SK-N-SH (cell line): ENCODE results near the gene ACOT7. TPM values are rescaled to one million over a fixed set of nuclear protein-coding genes. Genes with fewer than 3 reads are reported as not detected.

ENCODE experiments used
- CTCF ChIA-PET: fragments of 300-600, 350-600 bp; formaldehyde crosslinking; extraction: SDS; loops from one replicate; lab custom pipeline; 2021; lab: Yijun Ruan, JAX
- POLR2A ChIA-PET: fragments of 350-600 bp; sonication (Branson Sonifier 250); formaldehyde crosslinking; extraction: SDS; loops from one replicate; lab custom pipeline; 2020; ENCODE audit warnings: antibody characterized with exemption, inconsistent platforms; lab: Yijun Ruan, JAX
- DNase-seq: peaks from one replicate; pipeline ENCODE4 v3.0.0; 2012
- H2AFZ ChIP-seq: fragments of 200-600 bp; sonication (generic); 2 replicates; pipeline ENCODE4 v1.8.1; 2016; ENCODE audit warnings: antibody characterized with exemption, mild to moderate bottlenecking, low read depth
- H3F3A ChIP-seq: fragments of 200-600 bp; sonication (generic); replicated peaks from 2 replicates; pipeline ENCODE3; 2016; ENCODE audit warnings: antibody characterized with exemption, mild to moderate bottlenecking; ENCODE audit not compliant: insufficient read depth
- H3K27ac ChIP-seq, 2 experiments: fragments of 200-500 bp in 1 of 2; fragments of 200-600 bp in 1 of 2; sonication (Bioruptor generic) in 1 of 2; sonication (generic), shearing (Covaris generic) in 1 of 2; 2 replicates each; pipeline versions ENCODE4 v1.5.1 to v1.6.1; 2014 to 2016; ENCODE audit warnings: low read depth in 2 of 2, inconsistent platforms in 1 of 2, low read length in 1 of 2, mild to moderate bottlenecking in 1 of 2, mixed read lengths in 1 of 2
- H3K27me3 ChIP-seq: fragments of 200-600 bp; sonication (generic), shearing (Covaris generic); 2 replicates; pipeline ENCODE4 v1.6.1; 2016; ENCODE audit warnings: mixed run types; ENCODE audit not compliant: insufficient read depth
- H3K36me3 ChIP-seq, 2 experiments: fragments of 200-500 bp in 1 of 2; fragments of 200-600 bp in 1 of 2; sonication (Bioruptor generic) in 1 of 2; sonication (generic) in 1 of 2; replicated peaks in 1 of 2; 2 replicates each; pipeline versions ENCODE3 to v1.5.1; 2014 to 2016; ENCODE audit warnings: low read length in 1 of 2, mild to moderate bottlenecking in 1 of 2; ENCODE audit not compliant: insufficient read depth in 2 of 2, control insufficient read depth in 1 of 2
- H3K4me1 ChIP-seq, 2 experiments: fragments of 200-500 bp in 1 of 2; fragments of 200-600 bp in 1 of 2; sonication (Bioruptor generic) in 1 of 2; sonication (generic), shearing (Covaris generic) in 1 of 2; 2 replicates each; pipeline versions ENCODE4 v1.5.1 to v1.6.1; 2014 to 2016; ENCODE audit warnings: low read depth in 1 of 2, low read length in 1 of 2, mixed run types in 1 of 2; ENCODE audit not compliant: insufficient read depth in 2 of 2, control insufficient read depth in 1 of 2
- H3K4me2 ChIP-seq: fragments of 200-600 bp; sonication (generic), shearing (Covaris generic); 2 replicates; pipeline ENCODE4 v1.6.1; 2017; ENCODE audit warnings: mixed run types
- H3K4me3 ChIP-seq, 2 experiments: fragments of 200-500 bp in 1 of 2; fragments of 200-600 bp in 1 of 2; sonication (Bioruptor generic) in 1 of 2; sonication (generic), shearing (Covaris generic) in 1 of 2; 2 replicates each; pipeline versions ENCODE4 v1.5.1 to v1.8.1; 2014 to 2016; ENCODE audit warnings: low read depth in 2 of 2, inconsistent platforms in 1 of 2, low read length in 1 of 2, mild to moderate bottlenecking in 1 of 2, mixed read lengths in 1 of 2, moderate library complexity in 1 of 2
- H3K79me2 ChIP-seq: fragments of 200-600 bp; sonication (generic); 2 replicates; pipeline ENCODE4 v1.8.1; 2017; ENCODE audit warnings: mild to moderate bottlenecking; ENCODE audit not compliant: insufficient read depth
- H3K9ac ChIP-seq: fragments of 200-600 bp; sonication (generic); 2 replicates; pipeline ENCODE4 v1.6.1; 2017; ENCODE audit warnings: mixed run types
- H3K9me2 ChIP-seq: fragments of 200-600 bp; sonication (generic); 2 replicates; pipeline ENCODE4 v1.6.1; 2017; ENCODE audit warnings: mixed run types
- H3K9me3 ChIP-seq: fragments of 200-600 bp; sonication (generic); 2 replicates; pipeline ENCODE4 v1.6.1; 2017; ENCODE audit warnings: mixed run types, mild to moderate bottlenecking, moderate library complexity
- H4K20me1 ChIP-seq: fragments of 200-600 bp; sonication (generic); 2 replicates; pipeline ENCODE4 v1.6.1; 2017; ENCODE audit warnings: mild to moderate bottlenecking, mixed run types; ENCODE audit not compliant: insufficient read depth
- EP300 ChIP-seq, 2 experiments: IDR thresholded peaks; 2 replicates each; pipeline versions ENCODE4 v1.4.0 to v1.6.1; 2012; ENCODE audit warnings: borderline replicate concordance in 1 of 2, low read depth in 1 of 2, low read length in 1 of 2
- EZH2phosphoT487 ChIP-seq: fragments of 200-600 bp; sonication (generic); IDR thresholded peaks from 2 replicates; pipeline ENCODE4 v1.6.1; 2017; ENCODE audit warnings: low read depth, mixed run types, mild to moderate bottlenecking, antibody characterized with exemption, moderate library complexity, borderline replicate concordance
- FOXM1 ChIP-seq: IDR thresholded peaks from 2 replicates; pipeline ENCODE4 v1.4.0; 2012; ENCODE audit warnings: low read depth, mild to moderate bottlenecking
- GABPA ChIP-seq: IDR thresholded peaks from 2 replicates; pipeline ENCODE4 v1.4.0; 2012; ENCODE audit warnings: low read depth, mild to moderate bottlenecking
- MEF2A ChIP-seq: IDR thresholded peaks from 2 replicates; pipeline ENCODE4 v1.4.0; 2012; ENCODE audit warnings: low read depth, borderline replicate concordance
- NFIC ChIP-seq: IDR thresholded peaks from 2 replicates; pipeline ENCODE4 v1.4.0; 2012; ENCODE audit warnings: borderline replicate concordance
- PBX3 ChIP-seq: IDR thresholded peaks from 2 replicates; pipeline ENCODE4; 2012
- POLR2AphosphoS5 ChIP-seq: IDR thresholded peaks from 2 replicates; pipeline ENCODE4 v1.6.1; 2012; ENCODE audit warnings: low read depth, low read length
- RAD21 ChIP-seq: IDR thresholded peaks from 2 replicates; pipeline ENCODE4 v1.6.1; 2012; ENCODE audit warnings: mild to moderate bottlenecking, low read length
- REST ChIP-seq: IDR thresholded peaks from 2 replicates; pipeline ENCODE4 v1.6.1; 2012; ENCODE audit warnings: mild to moderate bottlenecking, low read depth, low read length, moderate library complexity
- SIN3A ChIP-seq: IDR thresholded peaks from 2 replicates; pipeline ENCODE4 v1.6.1; 2012; ENCODE audit warnings: low read depth, mild to moderate bottlenecking, low read length, moderate library complexity, borderline replicate concordance
- TAF1 ChIP-seq: IDR thresholded peaks from 2 replicates; pipeline ENCODE4 v1.6.1; 2012; ENCODE audit warnings: low read depth, mild to moderate bottlenecking, low read length, moderate library complexity, borderline replicate concordance
- TCF12 ChIP-seq: IDR thresholded peaks from 2 replicates; pipeline ENCODE4 v1.4.0; 2012
- WGBS: methylation state at CpG from one replicate; pipeline ENCODE4 v1.1.6; 2017; ENCODE audit warnings: low lambda C conversion rate; 5-methylcytosine and 5-hydroxymethylcytosine counted together
- polyA plus RNA-seq, 3 experiments: library from polyadenylated mRNA; depleted of rRNA; stranded (reverse); fragments of >200 nt; gene quantifications; 2 replicates each; pipeline ENCODE4 v1.2.3, GENCODE V29; 2012
- TF ChIP-seq, protein P1 (sequence below): fragments of 150-350 bp; IDR thresholded peaks from 2 replicates; pipeline ENCODE4 v1.6.1; 2017; ENCODE audit warnings: antibody characterized with exemption, low read length, low read depth, borderline replicate concordance
- TF ChIP-seq, protein P2 (sequence below): fragments of 150-350 bp; IDR thresholded peaks from 2 replicates; pipeline ENCODE4 v1.6.1; 2016; ENCODE audit warnings: mild to moderate bottlenecking, low read depth, low read length
- TF ChIP-seq, protein P3 (sequence below): IDR thresholded peaks from 2 replicates; pipeline ENCODE4 v1.4.0; 2012; ENCODE audit warnings: low read depth, borderline replicate concordance

Gene ACOT7
- polyA plus RNA-seq, 1 of the 3 experiments (the other 2 are of a cell fraction) = 289 TPM

DNA sequence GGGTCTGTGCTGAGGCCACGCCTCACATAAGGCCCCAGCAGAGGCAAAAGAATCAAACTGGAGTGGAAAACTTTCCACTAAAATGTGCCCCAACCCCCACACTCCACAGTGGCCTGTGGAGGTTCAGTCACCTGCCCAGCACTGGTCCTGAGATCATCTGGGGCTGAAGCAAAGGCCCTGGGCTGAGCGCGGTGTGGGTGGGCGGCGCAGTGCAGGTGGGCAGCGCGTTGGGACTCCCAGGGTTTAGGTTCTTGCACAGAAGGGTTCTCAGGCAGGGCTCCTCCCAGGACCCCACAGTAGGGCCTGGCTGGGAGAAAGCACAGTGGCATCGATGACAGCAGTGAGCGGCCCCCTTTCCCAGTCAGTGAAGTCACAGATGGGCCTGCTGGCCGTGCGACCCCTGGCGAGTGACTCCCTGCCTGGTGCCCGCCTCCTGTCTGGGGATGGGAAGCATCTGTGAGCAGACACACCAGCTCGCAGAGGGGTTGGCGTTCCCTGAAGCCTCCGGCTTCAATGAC is 118.9 kb downstream of the ACOT7 start:
- Histone ChIP-seq H3K4me2 (no peak overlapping the region), H4K20me1 (peaks cover 10% of the 10 kb centered on the region; the same call in 1 of the 2 replicates), H3K27ac (no peak overlapping the region), H2AFZ (no peak overlapping the region), H3K9me3 (no peaks in the 10 kb centered on the region), H3K4me3 (no peak overlapping the region), H3K27me3 (no peaks in the 10 kb centered on the region), H3K9ac (no peak overlapping the region)
- 70% methylated on average over 2 of the region's 16 CpGs for WGBS
- no peak for DNase-seq
- POLR2A ChIA-PET = no interaction called here
- TF ChIP-seq PBX3 (no peak), MEF2A (no peak), TAF1 (no peak), POLR2AphosphoS5 (no peak), RAD21 (no peak), EZH2phosphoT487 (no peak)
- TF ChIP-seq, protein P1, sequence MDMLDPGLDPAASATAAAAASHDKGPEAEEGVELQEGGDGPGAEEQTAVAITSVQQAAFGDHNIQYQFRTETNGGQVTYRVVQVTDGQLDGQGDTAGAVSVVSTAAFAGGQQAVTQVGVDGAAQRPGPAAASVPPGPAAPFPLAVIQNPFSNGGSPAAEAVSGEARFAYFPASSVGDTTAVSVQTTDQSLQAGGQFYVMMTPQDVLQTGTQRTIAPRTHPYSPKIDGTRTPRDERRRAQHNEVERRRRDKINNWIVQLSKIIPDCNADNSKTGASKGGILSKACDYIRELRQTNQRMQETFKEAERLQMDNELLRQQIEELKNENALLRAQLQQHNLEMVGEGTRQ = no peak
- TF ChIP-seq, protein P2, sequence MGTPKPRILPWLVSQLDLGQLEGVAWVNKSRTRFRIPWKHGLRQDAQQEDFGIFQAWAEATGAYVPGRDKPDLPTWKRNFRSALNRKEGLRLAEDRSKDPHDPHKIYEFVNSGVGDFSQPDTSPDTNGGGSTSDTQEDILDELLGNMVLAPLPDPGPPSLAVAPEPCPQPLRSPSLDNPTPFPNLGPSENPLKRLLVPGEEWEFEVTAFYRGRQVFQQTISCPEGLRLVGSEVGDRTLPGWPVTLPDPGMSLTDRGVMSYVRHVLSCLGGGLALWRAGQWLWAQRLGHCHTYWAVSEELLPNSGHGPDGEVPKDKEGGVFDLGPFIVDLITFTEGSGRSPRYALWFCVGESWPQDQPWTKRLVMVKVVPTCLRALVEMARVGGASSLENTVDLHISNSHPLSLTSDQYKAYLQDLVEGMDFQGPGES = no peak
- TF ChIP-seq, all 33 proteins: peak for 0
- H3K9me2 ChIP-seq = no peaks in the 10 kb centered on the region
- H3K4me1 ChIP-seq = peaks cover 7 to 39% of the 10 kb centered on the region in 2 experiments; a peak in 2 of 4 replicates
- no peaks in the 10 kb centered on the region for H3K79me2 ChIP-seq
- no peaks in the 10 kb centered on the region for H3K36me3 ChIP-seq
- CTCF ChIA-PET = interaction anchor here (0.9 to 1.9 kb wide), 3 partner anchors 9 to 73 kb away, joined by 3 to 5 read pairs (median 3); no protein-coding TSS in a partner anchor
- no peaks in the 10 kb centered on the region for H3F3A ChIP-seq

GRCh38 chr1:6274102-6274501 is 119.5 kb downstream of the ACOT7 start:
- peaks cover 10% of the 10 kb centered on the region; the same call in 1 of the 2 replicates for H4K20me1 ChIP-seq
- POLR2A ChIA-PET = interaction anchor here (0.5 kb wide), 1 partner anchor 114 kb away, joined by 3 read pairs; no protein-coding TSS in a partner anchor
- H3K36me3 ChIP-seq = no peaks in the 10 kb centered on the region
- no peaks in the 10 kb centered on the region for H3K27me3 ChIP-seq
- no peak overlapping the region for H3K4me2 ChIP-seq
- peaks cover 7 to 45% of the 10 kb centered on the region in 2 experiments; a peak in 2 of 4 replicates for H3K4me1 ChIP-seq
- H3K9ac ChIP-seq = no peak overlapping the region
- no peaks in the 10 kb centered on the region for H3K9me3 ChIP-seq
- no peak overlapping the region for H3K27ac ChIP-seq
- no peak overlapping the region for H2AFZ ChIP-seq
- H3K9me2 ChIP-seq = no peaks in the 10 kb centered on the region
- no peaks in the 10 kb centered on the region for H3F3A ChIP-seq
- CTCF ChIA-PET = interaction anchor here (1.1 to 1.2 kb wide), 2 partner anchors 9 to 70 kb away, joined by 3 to 4 read pairs; no protein-coding TSS in a partner anchor
- H3K4me3 ChIP-seq = no peak overlapping the region
- no peaks in the 10 kb centered on the region for H3K79me2 ChIP-seq
- 97% methylated on average over 6 of the region's 11 CpGs for WGBS
- no peak for DNase-seq
- TF ChIP-seq SIN3A (no peak), GABPA (no peak), TCF12 (no peak), NFIC (no peak), TAF1 (no peak), REST (no peak), FOXM1 (no peak), PBX3 (no peak), EP300 (IDR thresholded peaks at IDR 0.05; ENCODE audit: borderline replicate concordance in 1 of 2, low read depth in 1 of 2, low read length in 1 of 2) (no peak)
- TF ChIP-seq, protein P1 = no peak
- TF ChIP-seq, protein P3, sequence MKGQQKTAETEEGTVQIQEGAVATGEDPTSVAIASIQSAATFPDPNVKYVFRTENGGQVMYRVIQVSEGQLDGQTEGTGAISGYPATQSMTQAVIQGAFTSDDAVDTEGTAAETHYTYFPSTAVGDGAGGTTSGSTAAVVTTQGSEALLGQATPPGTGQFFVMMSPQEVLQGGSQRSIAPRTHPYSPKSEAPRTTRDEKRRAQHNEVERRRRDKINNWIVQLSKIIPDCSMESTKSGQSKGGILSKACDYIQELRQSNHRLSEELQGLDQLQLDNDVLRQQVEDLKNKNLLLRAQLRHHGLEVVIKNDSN = no peak
